GM10266 (cell line): ENCODE data around the gene KCND3.
A peak's percentile ranks its signal among the peaks of the same experiment; 100 is the strongest.

ENCODE experiments used
- DNase-seq: peaks from one replicate; pipeline ENCODE4 v3.0.0; 2012; ENCODE audit errors: extremely low spot score
- TF ChIP-seq, protein P1 (sequence below): IDR thresholded peaks from 2 replicates; pipeline ENCODE4 v1.5.1; 2012; ENCODE audit warnings: mild to moderate bottlenecking, low read depth; ENCODE audit not compliant: control insufficient read depth, insufficient read depth; ENCODE audit errors: missing control alignments

The KCND3 gene

GRCh38 chr1:111789666-111790316, 199.7 kb downstream of the KCND3 start:
- no peak for DNase-seq

DNA sequence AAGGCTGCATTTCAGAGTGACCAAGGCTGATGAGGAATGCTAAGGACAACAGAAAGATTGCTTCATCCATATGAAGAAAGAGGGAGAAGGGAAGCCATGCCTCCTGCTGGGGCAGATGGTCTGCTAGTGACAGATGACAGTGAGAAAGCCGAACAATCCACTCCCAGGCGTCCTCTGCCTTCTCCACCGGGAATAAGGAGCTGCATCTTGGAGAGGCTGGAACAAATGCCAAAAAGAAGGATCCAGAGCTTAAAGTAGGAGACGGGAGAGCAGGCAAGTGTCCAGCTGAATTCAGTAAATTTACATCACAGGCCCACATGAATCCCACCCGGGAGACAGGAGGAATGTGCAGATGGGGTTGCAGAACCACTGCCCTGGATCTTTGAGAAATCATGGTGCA, 200.3 kb downstream of the KCND3 start:
- TF ChIP-seq, protein P1, sequence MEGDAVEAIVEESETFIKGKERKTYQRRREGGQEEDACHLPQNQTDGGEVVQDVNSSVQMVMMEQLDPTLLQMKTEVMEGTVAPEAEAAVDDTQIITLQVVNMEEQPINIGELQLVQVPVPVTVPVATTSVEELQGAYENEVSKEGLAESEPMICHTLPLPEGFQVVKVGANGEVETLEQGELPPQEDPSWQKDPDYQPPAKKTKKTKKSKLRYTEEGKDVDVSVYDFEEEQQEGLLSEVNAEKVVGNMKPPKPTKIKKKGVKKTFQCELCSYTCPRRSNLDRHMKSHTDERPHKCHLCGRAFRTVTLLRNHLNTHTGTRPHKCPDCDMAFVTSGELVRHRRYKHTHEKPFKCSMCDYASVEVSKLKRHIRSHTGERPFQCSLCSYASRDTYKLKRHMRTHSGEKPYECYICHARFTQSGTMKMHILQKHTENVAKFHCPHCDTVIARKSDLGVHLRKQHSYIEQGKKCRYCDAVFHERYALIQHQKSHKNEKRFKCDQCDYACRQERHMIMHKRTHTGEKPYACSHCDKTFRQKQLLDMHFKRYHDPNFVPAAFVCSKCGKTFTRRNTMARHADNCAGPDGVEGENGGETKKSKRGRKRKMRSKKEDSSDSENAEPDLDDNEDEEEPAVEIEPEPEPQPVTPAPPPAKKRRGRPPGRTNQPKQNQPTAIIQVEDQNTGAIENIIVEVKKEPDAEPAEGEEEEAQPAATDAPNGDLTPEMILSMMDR: no peak
- DNase-seq: no peak

More at GRCh38 chr1:111789666-111790316, 199.7 kb downstream of the KCND3 start:
- TF ChIP-seq, protein P1: peak; percentile 1

- no peak for DNase-seq
- TF ChIP-seq, protein P1: no peak
Measured at GRCh38 chr1:111786669-111787207, 202.7 kb downstream of the KCND3 start.

DNA sequence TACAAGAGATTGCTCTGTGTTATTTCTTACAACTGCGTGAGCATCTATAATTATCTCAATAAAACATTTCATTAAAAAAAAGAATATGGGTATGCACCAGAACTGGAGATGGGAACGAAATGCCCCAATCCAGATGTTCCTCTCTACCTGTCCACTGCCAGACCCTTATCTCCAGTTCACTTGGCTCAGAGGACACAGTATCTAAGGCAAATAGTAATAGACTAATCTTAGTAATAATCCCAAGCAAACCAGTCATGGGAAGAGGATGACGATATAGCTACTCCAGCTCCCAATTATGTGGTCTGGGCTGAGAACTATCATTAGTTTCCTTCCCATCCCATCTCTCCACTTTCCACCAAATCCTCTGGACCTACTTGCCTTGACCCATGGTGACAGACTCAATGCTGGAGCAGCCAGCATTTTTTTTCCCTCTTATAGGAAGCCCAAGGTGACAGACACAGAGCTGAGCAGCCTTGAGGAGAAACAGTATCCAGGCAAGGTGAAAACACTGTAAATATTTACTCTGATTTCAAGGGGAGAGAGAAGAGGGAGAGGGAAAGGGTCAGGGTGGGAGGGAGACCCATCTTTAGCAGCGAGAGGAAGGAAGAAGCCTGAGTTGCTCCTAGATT, 205.1 kb downstream of the KCND3 start:
- TF ChIP-seq, protein P1: no peak
- DNase-seq: no peak

DNA sequence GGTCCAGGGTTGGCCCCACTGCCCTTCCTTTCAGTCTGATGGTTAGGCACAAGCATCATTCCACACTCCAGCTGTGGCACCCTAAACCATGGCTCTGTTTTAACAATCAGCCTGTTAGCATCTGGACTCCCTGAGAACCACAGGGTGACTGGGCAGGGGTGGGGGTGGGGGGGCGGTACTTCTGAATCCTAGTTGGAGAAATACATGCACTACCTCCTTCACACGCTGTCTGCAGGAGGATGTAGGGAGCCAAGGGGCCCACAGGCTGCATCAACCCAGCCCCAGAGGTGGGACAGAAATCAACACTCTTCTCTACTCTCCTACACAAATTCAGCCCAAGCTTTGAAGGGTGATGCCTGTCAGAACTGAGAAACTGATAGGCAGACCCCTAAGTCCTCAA, 209.9 kb downstream of the KCND3 start:
- DNase-seq: no peak
- TF ChIP-seq, protein P1: no peak

- DNase-seq: no peak
Measured at GRCh38 chr1:111778541-111779051, 210.9 kb downstream of the KCND3 start.

More at GRCh38 chr1:111778541-111779051, 210.9 kb downstream of the KCND3 start:
- TF ChIP-seq, protein P1: no peak
